A172 (cell line): ENCODE measurements around the gene ZBTB7C. TPM values are rescaled to one million over a fixed set of nuclear protein-coding genes. Genes with fewer than 3 reads are reported as not detected.

Experiments used
- DNase-seq: peaks from one replicate; pipeline ENCODE4 v3.0.0-alpha.2; 2015; ENCODE audit warnings: low spot score
- total RNA-seq: library from RNA; depleted of rRNA; stranded (reverse); fragments of >200 nt; shearing (Covaris generic); gene quantifications from 2 replicates; pipeline ENCODE4 v1.2.3, GENCODE V29; 2014

The ZBTB7C gene
- total RNA-seq, 1 experiment from 2014 or later: 1.4 TPM

GRCh38 chr18:47999801-48000248, 409.4 kb downstream of the ZBTB7C start:
- DNase-seq: no peak

GRCh38 chr18:47997338-47997780, 411.8 kb downstream of the ZBTB7C start:
- no peak for DNase-seq

GRCh38 chr18:47996091-47996541, 413.1 kb downstream of the ZBTB7C start:
- DNase-seq: no peak

- no peak for DNase-seq
Observed at GRCh38 chr18:47995654-47996053, 413.5 kb downstream of the ZBTB7C start.

- no peak for DNase-seq
Observed at GRCh38 chr18:47993409-47993808, 415.8 kb downstream of the ZBTB7C start.

GRCh38 chr18:47992976-47993375, 416.2 kb downstream of the ZBTB7C start:
- DNase-seq: no peak

- DNase-seq: no peak
Observed at GRCh38 chr18:47992266-47992665, 416.9 kb downstream of the ZBTB7C start.

GRCh38 chr18:47990981-47991380, 418.2 kb downstream of the ZBTB7C start:
- no peak for DNase-seq

- no peak for DNase-seq
Observed at GRCh38 chr18:47987388-47987699, 421.8 kb downstream of the ZBTB7C start.

- DNase-seq: no peak
Observed at GRCh38 chr18:47986620-47987387, 422.4 kb downstream of the ZBTB7C start.

GRCh38 chr18:47985866-47986265, 423.3 kb downstream of the ZBTB7C start:
- no peak for DNase-seq

- DNase-seq: no peak
Observed at GRCh38 chr18:47984991-47985390, 424.2 kb downstream of the ZBTB7C start.

GRCh38 chr18:47983946-47984345, 425.2 kb downstream of the ZBTB7C start:
- DNase-seq: no peak

- no peak for DNase-seq
Observed at GRCh38 chr18:47983055-47983454, 426.1 kb downstream of the ZBTB7C start.

GRCh38 chr18:47981830-47982229, 427.4 kb downstream of the ZBTB7C start:
- no peak for DNase-seq

- no peak for DNase-seq
Observed at GRCh38 chr18:47981320-47981719, 427.9 kb downstream of the ZBTB7C start.

- DNase-seq: no peak
Observed at GRCh38 chr18:47979611-47980200, 429.5 kb downstream of the ZBTB7C start.

GRCh38 chr18:47978603-47979002, 430.6 kb downstream of the ZBTB7C start:
- DNase-seq: no peak

GRCh38 chr18:47978141-47978540, 431.0 kb downstream of the ZBTB7C start:
- DNase-seq: no peak
